Left colon (tissue), 2 donors: ENCODE results near the gene THNSL1. TPM values are rescaled to one million over a fixed set of nuclear protein-coding genes. Genes with fewer than 3 reads are reported as not detected.
"Not testable (repeated sequence)": the region's sequence is repeated elsewhere in the genome, so short reads cannot be mapped to it uniquely, and the experiment has no call there.

Source experiments
- ATAC-seq: fragments of 200-7000 bp; cut with Tn5 transposase; one replicate; pipeline ENCODE4 v1.9.1; 2020; ENCODE audit warnings: mild to moderate bottlenecking, moderate library complexity
- DNase-seq, 2 donors: peaks; one replicate each; pipeline ENCODE4 v3.0.0-alpha.2; 2020
- intact Hi-C, 2 donors: fragments of 100-400 bp; cut with DNase I in 1 of 2; cut with micrococcal nuclease in 1 of 2; formaldehyde crosslinking; loops; one replicate each; pipeline versions ENCODE4 v1.11.2 to v1.14.0; 2022; cut with DNase I, micrococcal nuclease
- total RNA-seq, 2 donors: library from RNA; stranded (reverse); fragmentation: NEBNext Ultra II Directional; extraction: Animal tissue kit (Norgen Biotek cat#: 25700); gene quantifications; one replicate each; pipeline ENCODE4 v1.2.1, GENCODE V29; 2021
- donor health status: DM: no; HTN: no; CAD: no.
- donor health status: DM: yes; HTN: yes; CAD: no.

The THNSL1 gene
- total RNA-seq, 2 donors from 2014 or later, result 2.5 to 3.0 TPM

- intact Hi-C loops, result no loop called here
- DNase-seq, result no peak
- no peak for ATAC-seq
Observed at GRCh38 chr10:24992512-24993133, 23.8 kb upstream of the THNSL1 start.

DNA sequence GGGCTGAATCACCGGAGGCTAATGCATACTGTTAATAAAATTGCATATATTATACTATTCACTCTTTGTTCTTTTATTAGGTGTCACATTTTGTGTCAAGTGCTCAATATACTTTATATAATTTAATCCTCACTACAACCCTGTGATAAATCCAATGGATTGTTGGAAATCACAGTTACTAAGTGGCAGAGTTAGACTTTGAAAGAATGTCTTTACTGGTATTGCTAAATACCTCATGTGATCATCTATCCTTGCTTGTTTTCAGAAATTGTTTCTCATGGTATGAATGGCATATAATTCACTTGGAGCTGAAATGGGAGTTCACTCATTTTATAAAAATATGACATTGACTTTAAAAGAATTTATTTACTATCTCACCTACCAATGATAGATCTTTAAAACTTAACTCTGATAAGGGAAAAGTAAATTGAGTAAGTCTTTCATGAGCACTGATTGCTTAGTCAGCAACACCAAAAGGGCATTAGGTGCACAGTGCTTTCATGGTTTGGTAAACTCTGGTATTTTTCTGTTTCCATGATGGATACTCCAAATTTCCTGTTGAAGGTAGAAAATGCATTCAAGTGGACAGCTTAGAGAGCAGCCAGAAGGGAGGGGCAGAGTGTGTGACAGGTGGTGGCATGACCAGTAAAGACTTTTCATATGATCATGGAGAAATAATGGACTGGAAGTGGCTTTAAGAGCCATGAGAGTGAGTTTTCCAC, 23.0 kb upstream of the THNSL1 start:
- no peak for ATAC-seq
- no peak for DNase-seq
- intact Hi-C loops, result no loop called here

- no peak for ATAC-seq
- intact Hi-C loops, result no loop called here
- no peak for DNase-seq
Observed at GRCh38 chr10:24995072-24995471, 21.3 kb upstream of the THNSL1 start.

DNA sequence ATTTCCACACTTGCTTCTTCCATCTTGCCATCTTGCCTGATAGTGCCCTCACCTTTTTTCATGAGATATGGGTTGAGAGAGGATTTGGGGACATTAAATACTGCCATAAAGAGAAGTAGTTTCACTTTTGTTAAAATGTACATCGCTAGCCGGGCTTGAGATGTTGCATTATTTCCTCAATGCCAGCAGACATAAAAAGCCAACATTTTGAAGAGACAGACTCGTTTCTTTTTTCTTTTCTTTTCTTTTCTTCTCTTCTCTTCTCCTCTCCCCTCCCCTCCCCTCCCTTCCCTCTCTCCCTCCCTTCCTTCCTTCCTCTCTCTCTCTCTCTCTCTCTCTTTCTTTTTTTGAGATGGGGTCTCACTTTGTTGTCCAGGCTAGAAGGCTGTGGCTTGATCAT, 18.4 kb upstream of the THNSL1 start:
- no peak for ATAC-seq

DNA sequence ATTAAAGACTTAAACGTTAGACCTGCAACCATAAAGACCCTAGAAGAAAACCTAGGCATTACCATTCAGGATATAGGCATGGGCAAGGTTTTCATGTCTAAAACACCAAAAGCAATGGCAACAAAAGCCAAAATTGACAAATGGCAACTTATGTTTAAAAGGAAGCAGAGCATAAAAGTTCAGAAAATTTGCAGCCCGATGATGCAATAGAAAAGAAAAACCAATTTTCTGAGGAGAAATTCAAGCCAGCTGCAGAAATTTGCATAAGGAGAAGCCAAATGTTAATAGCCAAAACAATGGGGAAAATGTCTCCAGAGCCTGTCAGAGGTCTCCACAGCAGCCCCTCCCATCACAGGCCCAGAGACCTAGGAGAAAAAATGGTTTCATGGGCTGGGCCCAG, 4.8 kb upstream of the THNSL1 start:
- ATAC-seq, intact Hi-C loops, DNase-seq: not testable (repeated sequence)

More for the DNA sequence above, 18.4 kb upstream of the THNSL1 start:
- DNase-seq, result no peak
- intact Hi-C loops, result no loop called here

- ATAC-seq (no peak), DNase-seq (no peak)
- intact Hi-C loops, result no loop called here
Observed at GRCh38 chr10:25014579-25014978, 1.8 kb upstream of the THNSL1 start.

GRCh38 chr10:25015828-25016375, 510 bp upstream of the THNSL1 start, which contains the start of gene ENKUR:
TSS of gene ENKUR (minus strand) at chr10:25016158. CDS start at chr10:25015936, 222 bp downstream.
- ATAC-seq (peak; percentile 56), DNase-seq (peak; percentile 94 to 98)
- intact Hi-C loops, result no loop called here

- intact Hi-C loops, result no loop called here
- peak; percentile 20 for ATAC-seq
- peak; percentile 32 to 37 for DNase-seq
Observed at GRCh38 chr10:25017154-25017590, 760 bp downstream of the THNSL1 start.

DNA sequence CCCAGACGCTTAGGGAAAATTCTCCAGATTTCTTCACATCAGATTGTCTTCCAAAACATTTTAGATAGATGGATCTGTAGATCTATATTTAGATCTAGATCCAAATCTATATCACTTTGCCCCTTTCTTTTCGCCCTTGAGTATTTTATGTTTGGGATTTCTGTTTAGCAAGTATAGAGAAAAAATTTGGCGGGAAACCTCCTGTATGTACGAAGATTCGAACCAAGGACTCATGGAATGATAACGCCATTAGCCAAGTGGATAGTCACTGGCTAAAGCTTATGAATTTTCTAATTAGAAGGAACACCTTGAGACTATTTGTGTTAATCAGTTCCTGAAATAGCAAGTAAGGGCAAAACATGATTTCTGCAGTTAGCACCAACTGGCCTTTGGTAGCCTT, 1.2 kb downstream of the THNSL1 start:
- ATAC-seq, result no peak
- intact Hi-C loops, result no loop called here
- no peak for DNase-seq

GRCh38 chr10:25018703-25019102, 2.3 kb downstream of the THNSL1 start:
- no peak for ATAC-seq
- intact Hi-C loops, result no loop called here
- no peak for DNase-seq

DNA sequence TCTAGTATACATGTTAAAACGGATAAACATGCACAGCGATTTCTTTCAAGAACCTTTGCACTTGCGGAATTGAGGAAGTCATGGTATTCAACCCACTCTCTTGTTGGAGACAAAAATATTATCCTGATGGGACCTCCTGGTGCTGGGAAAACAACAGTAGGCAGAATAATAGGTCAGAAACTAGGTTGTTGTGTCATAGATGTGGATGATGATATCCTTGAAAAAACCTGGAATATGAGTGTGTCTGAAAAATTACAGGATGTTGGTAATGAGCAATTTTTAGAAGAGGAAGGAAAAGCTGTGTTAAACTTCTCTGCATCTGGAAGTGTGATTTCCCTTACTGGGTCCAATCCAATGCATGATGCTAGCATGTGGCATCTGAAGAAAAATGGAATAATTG, 6.9 kb downstream of the THNSL1 start:
- ATAC-seq (no peak), DNase-seq (no peak)
- intact Hi-C loops, result no loop called here

- DNase-seq, result no peak
- intact Hi-C loops, result no loop called here
- no peak for ATAC-seq
Observed at GRCh38 chr10:25024528-25024927, 8.1 kb downstream of the THNSL1 start.

DNA sequence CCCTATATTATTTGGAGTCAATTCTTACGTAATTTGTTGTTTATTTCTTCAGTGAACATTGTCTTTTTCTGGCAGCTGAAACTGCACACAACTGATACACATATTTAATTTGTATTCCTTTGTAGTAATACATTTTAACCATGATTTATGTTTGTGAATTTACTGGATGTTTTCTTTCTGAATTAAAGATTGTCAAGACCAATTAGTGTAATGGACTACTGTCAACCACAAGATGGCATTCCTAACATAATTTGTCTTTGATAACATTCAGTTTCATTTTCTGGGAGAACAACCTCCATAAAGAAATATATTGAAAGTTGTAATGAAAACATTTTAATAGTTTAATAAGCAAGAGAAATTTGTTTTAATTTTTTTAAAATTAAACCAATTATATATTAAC, 10.1 kb downstream of the THNSL1 start:
- intact Hi-C loops, result no loop called here
- ATAC-seq (peak; percentile 66), DNase-seq (no peak)

DNA sequence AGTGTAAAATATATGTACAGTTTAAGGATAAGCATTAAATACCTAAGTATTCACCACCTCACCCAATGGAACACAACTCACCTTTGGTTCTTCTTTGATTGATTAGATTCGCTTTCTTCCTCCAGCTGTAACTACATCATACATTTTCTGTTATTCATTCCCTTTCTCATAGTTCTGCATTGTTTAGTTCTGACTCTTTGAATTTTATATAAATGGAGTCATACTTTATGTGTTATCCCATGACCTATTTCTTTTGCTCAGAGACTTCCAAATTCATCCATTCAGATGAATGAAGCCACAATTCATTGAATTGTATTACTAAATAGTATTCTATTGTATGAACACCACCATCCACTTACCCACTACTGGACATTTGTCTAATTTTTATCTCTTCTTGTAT, 12.3 kb downstream of the THNSL1 start:
- intact Hi-C loops, result no loop called here
- DNase-seq (no peak), ATAC-seq (no peak)

DNA sequence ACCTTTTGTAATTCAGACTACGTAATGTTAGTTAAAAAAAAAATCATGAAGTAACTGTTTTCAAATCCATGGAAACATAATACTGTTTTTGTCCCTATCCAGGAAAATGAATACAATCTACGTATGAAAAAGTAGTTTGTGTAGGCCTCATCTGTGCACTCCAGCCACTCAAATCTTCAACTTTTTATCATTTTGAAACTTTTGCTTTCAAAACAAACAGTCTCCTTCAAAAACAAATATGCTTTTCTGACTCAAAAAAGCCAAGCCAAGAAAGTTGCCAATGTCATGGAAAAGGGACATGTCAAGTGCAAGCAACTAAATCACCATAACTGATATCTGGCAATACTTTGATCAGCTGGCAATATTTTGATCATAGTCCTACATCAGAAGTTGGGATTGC, 13.1 kb downstream of the THNSL1 start:
- intact Hi-C loops, result no loop called here
- ATAC-seq (no peak), DNase-seq (no peak)

GRCh38 chr10:25036381-25036780, 20.0 kb downstream of the THNSL1 start:
- no peak for DNase-seq
- intact Hi-C loops, result no loop called here
- ATAC-seq, result no peak

DNA sequence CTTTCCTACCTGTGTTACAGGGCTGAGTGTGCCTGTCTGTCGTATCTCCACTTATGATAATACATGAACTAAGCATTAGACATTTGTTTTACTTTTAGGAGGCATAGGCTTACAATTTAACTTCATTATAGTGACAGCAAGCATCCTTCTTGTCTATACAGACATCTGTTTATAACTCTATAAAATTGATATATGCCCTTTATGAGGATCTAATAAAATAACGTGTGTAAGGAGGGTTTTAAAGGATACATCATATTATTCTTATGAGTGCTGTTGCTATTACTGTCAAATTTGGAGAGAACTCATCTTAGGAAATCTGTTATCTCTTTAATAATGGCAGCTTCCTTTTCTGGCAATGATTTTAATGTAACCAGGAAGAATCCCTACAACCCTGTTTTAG, 21.9 kb downstream of the THNSL1 start:
- intact Hi-C loops, result no loop called here
- peak; percentile 26 for ATAC-seq
- no peak for DNase-seq

DNA sequence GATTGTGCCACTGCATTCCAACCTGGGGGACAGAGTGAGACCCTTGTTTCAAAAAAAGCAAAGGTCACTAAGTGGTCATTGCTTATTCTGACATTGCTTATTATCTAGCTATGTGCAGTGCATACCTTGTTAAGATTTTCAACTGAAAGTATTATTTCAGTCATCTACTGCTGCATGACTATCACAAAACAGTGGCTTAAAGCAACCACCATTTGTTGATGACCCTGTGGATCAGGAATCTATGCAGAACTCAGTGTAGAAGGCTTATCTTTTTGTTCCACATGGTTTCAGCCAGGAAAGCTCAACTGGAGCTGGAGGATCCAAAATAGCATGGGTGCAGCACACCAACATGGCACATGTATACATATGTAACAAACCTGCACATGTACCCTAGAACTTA, 23.1 kb downstream of the THNSL1 start:
- intact Hi-C loops, result no loop called here
- DNase-seq (no peak), ATAC-seq (no peak)

DNA sequence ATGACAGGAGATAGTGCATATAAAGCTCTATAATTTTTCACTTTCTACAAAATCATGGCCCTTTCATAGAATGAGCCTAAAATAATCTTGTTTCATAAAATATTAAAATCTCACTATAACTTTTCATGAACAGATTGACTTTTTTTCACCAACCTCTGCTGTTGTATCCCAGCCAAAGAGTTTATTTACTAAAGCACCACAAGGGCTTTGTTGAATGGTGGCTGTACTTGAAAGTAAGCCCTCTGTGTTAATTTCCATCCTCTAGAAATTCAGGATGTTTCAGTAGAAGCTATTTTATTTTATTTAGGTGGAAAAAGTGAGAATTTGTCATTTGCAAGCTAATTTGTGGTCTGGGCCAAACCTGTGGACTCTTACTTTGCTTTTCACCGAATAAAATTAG, 30.2 kb downstream of the THNSL1 start:
- no peak for DNase-seq
- no peak for ATAC-seq
- intact Hi-C loops, result no loop called here

DNA sequence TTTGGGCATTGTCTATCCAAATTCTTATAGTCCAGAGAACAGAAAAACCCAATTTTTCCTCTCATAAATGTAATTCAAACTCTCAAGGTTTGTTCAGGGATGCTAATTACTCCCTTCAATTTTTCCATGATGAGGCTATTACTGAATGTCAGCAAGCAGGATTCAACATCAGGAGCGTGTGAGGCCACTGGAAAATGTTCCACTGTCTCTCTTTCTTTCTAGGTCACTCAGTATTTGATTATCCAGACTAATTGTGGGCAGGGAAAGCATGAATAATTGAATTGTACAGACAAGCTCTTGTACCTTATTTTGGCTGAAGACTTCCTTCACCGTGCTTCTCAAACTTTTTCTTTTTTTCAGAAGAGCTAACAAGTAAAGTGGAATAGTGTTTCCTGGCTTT, 30.7 kb downstream of the THNSL1 start:
- intact Hi-C loops, result no loop called here
- ATAC-seq, result no peak
- no peak for DNase-seq
